NCI-H2171 treated with DMSO at 0.1 percent for 48 hours (cell line): ENCODE data around the gene CAMK2B.
"Not testable (repeated sequence)": the region's sequence is repeated elsewhere in the genome, so short reads cannot be mapped to it uniquely, and the experiment has no call there.

ENCODE experiments used
- DNase-seq: peaks from one replicate; lab custom pipeline; 2025; lab: John Stamatoyannopoulos, UW

Gene CAMK2B

GRCh38 chr7:44189993-44190872, 135.2 kb downstream of the CAMK2B start:
- DNase-seq: no peak

DNA sequence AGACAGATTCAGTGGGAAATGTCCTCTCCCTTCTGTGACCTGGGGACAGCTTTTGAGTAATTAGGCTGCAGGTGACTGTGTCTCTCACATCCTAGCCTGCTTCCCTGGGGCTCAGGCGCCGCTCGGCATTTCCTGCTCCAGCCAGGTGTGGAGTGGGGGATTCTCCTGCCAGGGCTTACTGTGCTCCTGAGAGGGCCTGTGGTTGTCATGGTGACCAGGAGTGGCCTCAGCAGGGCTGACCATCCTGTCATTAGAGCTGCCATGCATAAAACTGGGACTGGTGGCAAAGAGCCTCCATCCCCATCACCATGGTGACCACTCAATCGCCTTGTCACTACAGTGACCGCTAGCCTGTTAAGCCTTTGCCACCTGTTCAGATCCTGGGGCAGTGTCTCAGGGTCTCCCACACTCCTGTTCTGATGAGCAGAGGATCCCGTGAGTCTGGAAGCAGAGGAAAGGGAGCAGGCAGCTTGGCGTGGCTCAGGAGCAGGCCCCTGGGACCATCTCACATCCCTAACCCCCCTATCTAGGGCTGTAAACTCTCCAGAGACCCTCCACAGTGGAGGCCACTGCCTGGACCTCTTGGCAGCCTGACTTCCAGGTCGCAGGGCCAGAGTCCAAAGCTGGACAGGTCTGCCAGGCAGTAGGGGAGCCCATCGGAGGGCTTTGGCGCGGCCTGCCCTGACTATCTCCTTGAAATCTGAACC, 136.0 kb downstream of the CAMK2B start, which contains the start of gene GCK:
Gene GCK, minus strand, starts transcription at position 154 of the 707 bp plus-strand sequence. CDS start 486 bp downstream, outside the sequence.
- DNase-seq: no peak

GRCh38 chr7:44188480-44189225, 136.7 kb downstream of the CAMK2B start:
- DNase-seq: no peak

DNA sequence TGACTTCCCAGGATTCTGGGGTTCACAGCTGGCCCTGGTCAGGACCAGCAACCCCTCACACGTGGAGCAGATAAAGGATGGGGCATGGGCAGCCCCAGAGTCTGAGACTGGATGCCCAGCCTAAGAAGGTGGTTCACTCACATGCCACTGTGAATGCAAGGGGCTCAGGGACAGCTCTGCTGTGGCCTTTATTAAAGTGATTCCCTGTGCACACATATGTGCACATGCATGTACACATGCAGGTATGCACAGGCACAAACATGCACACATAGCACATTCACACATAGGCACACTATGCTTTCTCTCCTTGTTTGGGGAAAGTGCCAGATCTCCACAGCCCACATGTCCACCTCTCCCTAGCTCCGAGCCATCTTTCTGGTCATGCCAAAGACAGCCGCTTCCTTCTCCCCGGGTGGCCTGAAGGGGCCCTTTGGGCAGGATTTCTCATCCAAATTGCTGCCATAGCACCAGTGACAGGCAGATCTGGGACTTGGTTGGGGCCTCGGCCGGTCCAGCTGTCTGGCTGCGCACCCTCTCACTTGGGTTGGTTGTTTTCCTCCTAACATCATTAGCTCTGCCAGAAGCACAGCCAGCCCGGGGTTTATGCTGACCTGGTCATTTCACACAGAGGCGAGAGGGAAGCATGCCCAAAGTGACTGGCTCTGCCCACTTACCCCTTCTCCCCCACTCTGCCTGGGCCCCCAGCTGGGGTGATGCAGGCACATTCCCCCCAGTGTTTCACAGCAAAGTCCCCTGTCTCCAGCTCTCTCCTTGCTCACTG, 137.6 kb downstream of the CAMK2B start:
- no peak for DNase-seq

- DNase-seq: no peak
Observed at GRCh38 chr7:44186736-44187135, 138.7 kb downstream of the CAMK2B start.

DNA sequence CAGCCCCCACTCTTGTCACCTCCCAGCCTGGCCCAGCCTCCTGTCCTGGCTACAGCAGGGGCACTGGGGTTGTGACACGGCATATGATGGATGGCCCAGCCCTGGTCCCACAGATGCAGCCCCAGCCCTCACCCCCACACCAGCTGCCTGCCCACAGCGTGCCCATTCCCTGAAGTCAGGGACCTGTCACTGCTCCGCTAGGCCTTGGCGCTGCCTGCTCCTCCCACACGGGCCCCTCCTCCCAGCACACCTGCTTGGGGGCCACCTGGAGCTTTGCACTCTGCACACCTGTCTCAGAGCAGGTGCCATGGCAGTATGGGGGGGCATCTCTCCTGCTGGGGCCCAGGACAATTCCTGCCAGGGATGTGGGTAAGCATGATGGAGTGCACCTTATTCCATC, 139.7 kb downstream of the CAMK2B start:
- DNase-seq: peak; percentile 46

GRCh38 chr7:44184873-44185446, 140.4 kb downstream of the CAMK2B start:
- DNase-seq: no peak

DNA sequence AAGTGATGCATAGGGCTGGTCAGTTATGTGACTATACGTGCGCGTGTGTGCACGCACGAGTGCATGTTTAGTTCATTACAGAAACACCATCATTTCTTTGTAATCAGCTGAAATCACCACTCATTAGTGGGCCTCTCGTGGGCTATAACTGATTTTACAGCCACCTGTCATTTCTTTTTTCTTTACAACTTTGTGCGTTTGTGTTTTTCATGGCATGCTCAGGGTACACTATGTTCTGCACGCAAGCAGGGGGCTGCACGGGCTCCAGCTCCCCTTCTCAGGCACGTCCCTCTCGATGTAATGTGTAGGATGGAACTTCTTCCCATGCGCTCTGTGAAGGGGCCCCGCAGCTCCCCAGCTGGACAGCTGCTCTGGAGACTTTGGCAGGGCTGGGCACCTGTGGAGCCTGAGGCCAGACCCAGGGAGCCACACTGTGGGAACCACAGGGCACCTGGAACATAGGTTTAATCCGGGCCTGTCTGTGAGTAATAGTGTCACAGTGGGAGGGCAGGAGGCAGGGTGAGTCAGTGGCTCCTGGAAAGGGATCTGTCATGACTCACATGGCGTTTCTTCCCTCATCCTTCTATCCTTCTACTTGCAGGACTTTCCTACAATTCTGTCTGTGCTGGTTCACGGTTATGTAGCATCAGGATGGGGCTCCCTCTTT, 141.1 kb downstream of the CAMK2B start:
- DNase-seq: no peak

- DNase-seq: no peak
Observed at GRCh38 chr7:44183386-44183785, 142.0 kb downstream of the CAMK2B start.

DNA sequence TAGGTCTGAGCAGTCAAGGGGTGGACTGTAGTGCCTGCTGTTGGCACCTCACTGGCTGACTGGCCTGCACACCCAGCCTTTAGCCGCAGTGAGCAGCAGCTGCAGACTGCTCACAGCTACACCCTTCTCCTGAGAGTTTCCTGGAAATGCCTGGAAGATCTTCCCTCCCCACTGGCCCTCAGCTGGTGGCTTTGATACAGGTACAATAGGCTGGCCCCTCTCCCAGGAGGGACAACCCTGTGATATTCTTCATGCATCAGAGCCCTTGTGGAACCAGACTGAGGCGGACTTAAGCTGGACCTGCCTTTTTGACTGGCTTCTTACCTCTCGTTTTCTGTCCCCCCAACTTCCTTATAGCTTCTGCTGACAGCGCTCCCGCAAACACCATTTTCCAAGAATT, 142.6 kb downstream of the CAMK2B start:
- no peak for DNase-seq

- no peak for DNase-seq
Observed at GRCh38 chr7:44180631-44181030, 144.8 kb downstream of the CAMK2B start.

- DNase-seq: peak; percentile 26
Observed at GRCh38 chr7:44177570-44178131, 147.7 kb downstream of the CAMK2B start.

- peak; percentile 83 for DNase-seq
Observed at GRCh38 chr7:44176486-44176885, 148.9 kb downstream of the CAMK2B start.

DNA sequence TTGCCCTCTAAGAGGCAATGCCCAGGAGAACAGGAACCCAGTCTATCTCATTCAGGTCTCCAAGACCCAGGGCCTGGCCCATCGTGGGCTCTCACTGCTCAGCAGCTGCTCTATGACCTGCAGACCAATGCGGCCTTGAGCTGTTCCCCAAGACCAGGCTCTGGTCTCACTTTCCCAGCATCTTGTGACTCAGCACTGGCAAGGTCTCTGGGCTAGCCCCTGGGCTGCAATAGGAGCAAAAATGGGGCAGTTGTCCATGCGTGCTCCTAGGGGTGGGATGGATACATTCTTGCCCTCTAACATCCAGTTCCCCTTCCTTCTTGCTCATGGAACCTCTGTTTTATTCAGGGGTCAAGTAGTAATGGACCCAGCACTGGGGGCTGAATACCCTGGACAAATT, 149.7 kb downstream of the CAMK2B start:
- DNase-seq: no peak

DNA sequence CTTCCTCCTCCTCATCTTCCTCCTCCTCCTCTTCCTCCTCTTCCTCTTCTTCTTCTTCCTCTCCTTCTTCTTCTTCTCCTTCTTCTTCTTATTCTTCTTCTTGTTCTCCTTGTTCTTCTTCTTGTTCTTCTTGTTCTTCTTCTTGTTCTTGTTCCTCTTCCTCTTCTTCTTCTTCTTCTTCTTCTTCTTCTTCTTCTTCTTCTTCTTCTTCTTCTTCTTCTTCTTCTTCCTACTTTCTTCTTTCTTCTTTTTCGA, 150.8 kb downstream of the CAMK2B start:
- DNase-seq: not testable (repeated sequence)

DNA sequence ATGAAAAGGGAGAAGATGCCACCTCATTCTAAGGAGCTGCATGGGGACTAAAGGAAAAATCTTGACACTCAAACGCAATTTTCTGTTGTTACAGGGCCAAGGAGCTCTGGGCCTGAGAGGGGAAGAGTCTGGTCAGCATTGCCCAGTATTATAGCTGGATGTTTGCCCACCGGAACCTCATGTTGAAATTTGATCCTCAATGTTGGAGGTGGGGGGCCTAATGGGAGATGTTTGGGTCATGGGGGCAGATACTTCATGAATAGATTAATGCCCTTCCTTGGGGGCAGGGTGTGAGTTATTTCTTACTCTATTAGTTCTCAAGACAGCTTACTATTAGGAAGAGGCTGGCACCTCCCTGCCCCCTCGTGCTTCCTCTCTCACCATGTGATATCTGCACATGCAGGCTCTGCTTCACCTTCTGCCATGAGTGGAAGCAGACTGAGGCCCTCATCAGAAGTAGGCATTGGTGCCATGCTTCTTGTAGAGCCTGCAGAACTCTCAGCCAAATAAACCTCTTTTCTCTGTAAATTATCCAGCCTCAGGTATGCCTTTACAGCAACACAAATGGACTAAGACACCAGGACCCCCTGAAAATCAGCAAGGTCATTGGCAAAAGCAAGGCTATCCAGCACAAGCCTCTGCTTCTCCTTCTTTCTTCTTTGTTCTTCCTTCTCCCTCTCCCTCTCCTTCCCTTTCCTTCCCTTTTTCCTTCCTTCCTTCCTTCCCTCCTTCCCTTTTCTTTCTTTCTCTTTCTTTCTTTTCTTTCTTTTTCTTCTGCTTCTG, 151.3 kb downstream of the CAMK2B start:
- no peak for DNase-seq

DNA sequence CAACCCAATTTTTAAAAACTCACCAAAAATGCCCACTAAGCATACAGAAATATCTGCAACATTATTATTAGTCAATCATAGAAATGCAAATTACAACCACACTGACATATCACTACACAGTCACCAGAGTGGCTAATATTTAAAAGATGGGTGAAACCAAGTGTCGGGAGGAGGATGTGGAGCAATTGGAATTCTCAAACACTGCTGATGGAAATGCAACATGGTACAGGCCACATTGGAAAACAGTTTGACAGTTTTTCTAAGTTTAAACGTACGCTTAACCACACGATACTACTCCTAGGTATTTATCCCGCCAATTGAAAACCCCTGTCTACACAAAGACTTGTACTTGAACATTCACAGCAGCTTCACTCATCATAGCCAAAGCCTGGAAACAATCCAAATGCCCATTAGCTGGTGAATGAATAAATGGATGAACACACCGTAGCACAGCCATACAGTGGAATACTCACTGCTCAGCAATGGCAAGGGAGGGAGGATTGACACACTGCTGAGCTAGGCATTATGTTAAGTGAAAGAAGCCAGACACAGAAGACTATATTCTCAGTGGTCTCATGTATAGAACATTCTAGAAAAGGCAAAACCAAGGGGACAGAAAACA, 152.5 kb downstream of the CAMK2B start:
- peak; percentile 27 for DNase-seq

- DNase-seq: no peak
Observed at GRCh38 chr7:44172352-44172751, 153.0 kb downstream of the CAMK2B start.

- DNase-seq: not testable (repeated sequence)
Observed at GRCh38 chr7:44171901-44172300, 153.5 kb downstream of the CAMK2B start.
